Tibial artery (tissue), 4 donors: ENCODE measurements around the gene CDH4.

ENCODE experiments used
- DNase-seq, 2 donors: peaks; one replicate each; pipeline ENCODE4 v3.0.0-alpha.2; 2019
- H3K27ac ChIP-seq, 2 donors: fragments of 200-600 bp; sonication (generic) in 1 of 2; 1 replicate in 1 of 2; 2 replicates in 1 of 2; pipeline ENCODE4 v1.5.1; 2018 to 2019; ENCODE audit warnings: mild to moderate bottlenecking in 1 of 2
- H3K27me3 ChIP-seq, 2 donors: fragments of 200-600 bp; sonication (generic) in 1 of 2; one replicate each; pipeline versions ENCODE4 v1.5.1 to v1.6.0; 2016 to 2019
- H3K36me3 ChIP-seq, 3 donors: fragments of 200-600 bp; sonication (generic) in 2 of 3; one replicate each; pipeline ENCODE4 v1.5.1; 2016 to 2019; ENCODE audit warnings: mild to moderate bottlenecking in 2 of 3
- H3K4me1 ChIP-seq, 4 donors: fragments of 200-600 bp; sonication (generic) in 2 of 4; 1 replicate in 3 of 4; 2 replicates in 1 of 4; pipeline ENCODE4 v1.5.1; 2016 to 2019
- H3K4me3 ChIP-seq, 2 donors: fragments of 200-600 bp; sonication (generic) in 1 of 2; 1 replicate in 1 of 2; 2 replicates in 1 of 2; pipeline ENCODE4 v1.5.1; 2018 to 2019; ENCODE audit warnings: mild to moderate bottlenecking in 2 of 2
- H3K9me3 ChIP-seq, 3 donors: fragments of 200-600 bp; sonication (generic) in 1 of 3; one replicate each; pipeline ENCODE4 v1.5.1; 2016 to 2019
- intact Hi-C: fragments of 100-400 bp; cut with DNase I; formaldehyde crosslinking; loops from one replicate; pipeline ENCODE4 v1.15.0; 2023; ENCODE audit warnings: low total_unique reads
- TF ChIP-seq, protein P1 (sequence below), 2 experiments: fragments of 200-600 bp in 1 of 2; fragments of 450-650 bp in 1 of 2; IDR thresholded peaks; one replicate each; pipeline ENCODE4 v1.5.1; 2017 to 2019; ENCODE audit warnings: antibody characterized with exemption in 2 of 2, mild to moderate bottlenecking in 1 of 2, moderate library complexity in 1 of 2

The CDH4 gene

DNA sequence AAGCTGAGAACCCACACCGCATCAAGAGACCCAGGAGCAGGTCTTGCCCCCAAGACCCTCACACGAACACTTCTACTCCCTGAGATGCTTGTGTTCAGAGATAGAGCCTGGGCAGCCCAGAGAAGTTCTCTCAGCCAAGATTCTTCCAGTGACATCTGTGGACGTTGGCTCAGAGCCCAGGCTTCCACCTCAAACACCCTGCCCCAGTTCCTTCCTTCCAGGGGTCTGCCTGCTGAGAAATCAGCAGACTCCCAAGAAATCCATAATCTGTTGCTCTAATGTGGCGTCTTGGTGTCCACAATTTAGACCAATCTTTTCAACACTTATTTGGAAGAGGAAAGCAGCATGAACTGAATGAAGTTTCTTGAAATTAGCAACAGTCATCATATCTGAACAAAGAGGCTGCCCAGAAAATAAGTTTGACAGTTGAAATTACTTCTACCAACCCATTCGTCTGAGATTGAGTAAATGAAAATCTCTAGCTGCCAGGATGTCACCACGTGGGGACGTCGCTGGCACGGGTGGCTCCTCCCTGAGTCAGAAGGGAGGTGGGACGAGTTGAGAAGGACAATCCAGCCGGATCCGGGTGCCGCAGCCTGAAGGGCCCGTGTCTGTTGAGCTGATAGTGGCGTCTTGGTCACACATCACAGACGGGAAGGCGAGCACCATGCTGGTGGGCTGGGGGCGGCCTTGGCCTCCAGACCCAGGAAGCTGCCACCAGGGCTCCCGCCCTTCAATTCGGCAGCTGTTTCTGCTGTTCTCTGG, 412.7 kb downstream of the CDH4 start:
- no peaks in the 10 kb centered on the region for H3K4me1 ChIP-seq

DNA sequence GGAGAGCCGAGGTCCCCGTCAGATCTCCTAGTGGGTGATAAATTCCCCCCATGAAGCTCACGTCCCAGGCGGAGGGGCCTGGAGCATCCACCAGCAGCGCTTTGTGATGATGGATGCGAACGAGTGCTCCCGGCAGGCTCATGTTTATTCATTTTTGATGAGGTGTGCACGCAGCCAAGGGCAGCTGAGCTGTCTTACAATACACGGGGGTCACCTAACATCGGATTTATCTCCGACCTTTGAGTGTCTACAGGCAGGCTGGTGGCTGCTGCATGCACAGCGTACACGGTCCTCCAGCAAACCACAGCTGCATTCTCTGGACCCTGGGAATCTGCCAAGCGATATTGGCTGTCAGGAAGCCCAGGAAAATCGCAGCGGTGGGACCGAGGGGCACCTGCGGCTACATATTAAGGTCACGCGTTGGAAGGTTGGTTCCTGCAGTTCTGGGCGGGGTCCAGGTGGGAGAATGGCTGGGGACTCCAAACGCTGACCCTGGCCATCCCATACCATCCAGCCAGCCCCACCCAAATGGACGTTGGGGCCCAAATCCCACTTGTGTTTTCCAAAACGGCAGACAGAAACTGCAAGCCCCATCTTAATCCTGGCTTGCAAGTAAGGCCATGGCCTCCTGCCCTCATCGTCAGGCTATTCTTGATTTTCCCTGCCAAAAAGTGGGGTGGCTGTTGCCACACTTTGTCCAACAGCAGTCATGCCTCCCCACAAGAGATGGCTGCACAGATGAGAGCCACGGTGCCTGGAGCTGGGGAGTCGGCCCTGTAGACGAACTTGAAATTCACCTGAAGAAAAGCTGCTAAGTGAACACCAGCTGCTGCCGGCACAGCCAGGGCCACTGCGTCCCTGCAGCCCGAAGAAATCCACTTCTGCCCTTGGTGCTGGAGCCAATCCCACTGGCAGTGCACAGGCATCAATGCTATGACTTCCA, 413.7 kb downstream of the CDH4 start:
- Histone ChIP-seq H3K36me3 (no peaks in the 10 kb centered on the region), H3K4me1 (no peaks in the 10 kb centered on the region), H3K27ac (no peak overlapping the region), H3K9me3 (no peaks in the 10 kb centered on the region), H3K27me3 (peaks cover 0 to 21% of the 10 kb centered on the region in 2 donors), H3K4me3 (no peak overlapping the region)
- no peak for DNase-seq
- intact Hi-C loops = no loop called here
- TF ChIP-seq, protein P1, sequence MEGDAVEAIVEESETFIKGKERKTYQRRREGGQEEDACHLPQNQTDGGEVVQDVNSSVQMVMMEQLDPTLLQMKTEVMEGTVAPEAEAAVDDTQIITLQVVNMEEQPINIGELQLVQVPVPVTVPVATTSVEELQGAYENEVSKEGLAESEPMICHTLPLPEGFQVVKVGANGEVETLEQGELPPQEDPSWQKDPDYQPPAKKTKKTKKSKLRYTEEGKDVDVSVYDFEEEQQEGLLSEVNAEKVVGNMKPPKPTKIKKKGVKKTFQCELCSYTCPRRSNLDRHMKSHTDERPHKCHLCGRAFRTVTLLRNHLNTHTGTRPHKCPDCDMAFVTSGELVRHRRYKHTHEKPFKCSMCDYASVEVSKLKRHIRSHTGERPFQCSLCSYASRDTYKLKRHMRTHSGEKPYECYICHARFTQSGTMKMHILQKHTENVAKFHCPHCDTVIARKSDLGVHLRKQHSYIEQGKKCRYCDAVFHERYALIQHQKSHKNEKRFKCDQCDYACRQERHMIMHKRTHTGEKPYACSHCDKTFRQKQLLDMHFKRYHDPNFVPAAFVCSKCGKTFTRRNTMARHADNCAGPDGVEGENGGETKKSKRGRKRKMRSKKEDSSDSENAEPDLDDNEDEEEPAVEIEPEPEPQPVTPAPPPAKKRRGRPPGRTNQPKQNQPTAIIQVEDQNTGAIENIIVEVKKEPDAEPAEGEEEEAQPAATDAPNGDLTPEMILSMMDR (IDR thresholded peaks at IDR 0.05) = no peak

More for the DNA sequence above, 412.7 kb downstream of the CDH4 start:
- TF ChIP-seq, protein P1 (IDR thresholded peaks at IDR 0.05) = no peak
- no peak overlapping the region for H3K4me3 ChIP-seq
- H3K27ac ChIP-seq = no peak overlapping the region
- DNase-seq = no peak
- H3K27me3 ChIP-seq = peaks cover 0 to 21% of the 10 kb centered on the region in 2 donors
- H3K36me3 ChIP-seq = no peaks in the 10 kb centered on the region
- intact Hi-C loops = no loop called here
- no peaks in the 10 kb centered on the region for H3K9me3 ChIP-seq

DNA sequence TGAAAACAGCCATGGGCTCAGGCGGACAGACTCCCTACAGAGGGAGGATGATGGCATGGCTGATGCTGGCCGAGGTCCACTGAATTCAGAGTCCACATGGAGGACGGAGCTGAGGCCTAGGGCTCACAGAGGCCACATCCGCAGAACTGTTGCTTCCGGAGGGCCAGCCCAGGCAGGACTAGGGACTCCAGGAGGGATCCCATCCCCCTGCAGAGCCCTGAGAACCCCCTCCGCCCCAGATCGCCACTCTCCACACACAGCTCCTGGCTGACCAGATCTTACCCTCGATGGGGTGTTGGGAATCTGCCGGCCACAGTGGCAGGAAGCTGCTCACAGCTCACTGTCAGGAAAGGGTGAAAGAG, 414.4 kb downstream of the CDH4 start:
- no peaks in the 10 kb centered on the region for H3K9me3 ChIP-seq
- H3K4me1 ChIP-seq = no peaks in the 10 kb centered on the region
- H3K36me3 ChIP-seq = no peaks in the 10 kb centered on the region
- TF ChIP-seq, protein P1 (IDR thresholded peaks at IDR 0.05) = no peak
- H3K27me3 ChIP-seq = peaks cover 0 to 21% of the 10 kb centered on the region in 2 donors
- DNase-seq = no peak
- intact Hi-C loops = no loop called here
- H3K4me3 ChIP-seq = no peak overlapping the region
- no peak overlapping the region for H3K27ac ChIP-seq

DNA sequence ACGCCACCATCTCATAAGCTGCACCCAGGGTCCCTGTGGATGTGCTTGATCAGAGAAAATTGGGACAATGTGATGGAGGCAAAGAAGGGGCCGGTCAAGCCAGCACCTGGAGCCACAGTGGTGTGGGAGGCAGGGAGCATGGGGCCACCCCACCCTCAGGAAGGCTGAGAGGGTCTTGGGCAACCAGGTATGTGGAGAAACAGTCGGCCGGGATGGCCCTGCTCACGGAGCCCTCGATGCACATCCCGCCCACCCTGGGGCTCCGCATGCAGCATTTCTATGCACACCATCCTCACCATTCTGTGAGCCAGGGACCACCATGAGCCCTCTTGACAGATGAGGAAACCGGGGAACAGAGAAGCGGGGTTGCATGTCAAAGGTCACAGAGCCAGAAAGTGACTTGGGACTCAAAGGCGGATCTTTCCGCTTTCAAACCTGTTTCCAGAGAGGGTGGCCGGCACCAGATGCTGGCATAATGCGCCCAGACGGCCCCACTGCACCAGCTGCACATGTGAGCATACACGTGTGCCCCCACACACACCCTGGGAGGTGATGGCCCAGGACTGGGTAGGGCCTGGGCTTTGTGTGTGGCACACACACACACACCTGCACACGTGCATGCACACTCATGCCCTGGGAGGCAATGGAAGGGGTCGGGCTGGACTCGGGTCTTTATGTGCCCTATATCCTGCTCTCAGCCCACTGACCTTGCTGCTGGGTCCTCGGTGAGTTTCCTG, 415.2 kb downstream of the CDH4 start:
- Histone ChIP-seq H3K9me3 (no peaks in the 10 kb centered on the region), H3K27ac (no peak overlapping the region), H3K36me3 (no peaks in the 10 kb centered on the region), H3K27me3 (peaks cover 0 to 21% of the 10 kb centered on the region in 2 donors), H3K4me3 (no peak overlapping the region), H3K4me1 (no peaks in the 10 kb centered on the region)
- TF ChIP-seq, protein P1 (IDR thresholded peaks at IDR 0.05) = no peak
- intact Hi-C loops = no loop called here
- no peak for DNase-seq

DNA sequence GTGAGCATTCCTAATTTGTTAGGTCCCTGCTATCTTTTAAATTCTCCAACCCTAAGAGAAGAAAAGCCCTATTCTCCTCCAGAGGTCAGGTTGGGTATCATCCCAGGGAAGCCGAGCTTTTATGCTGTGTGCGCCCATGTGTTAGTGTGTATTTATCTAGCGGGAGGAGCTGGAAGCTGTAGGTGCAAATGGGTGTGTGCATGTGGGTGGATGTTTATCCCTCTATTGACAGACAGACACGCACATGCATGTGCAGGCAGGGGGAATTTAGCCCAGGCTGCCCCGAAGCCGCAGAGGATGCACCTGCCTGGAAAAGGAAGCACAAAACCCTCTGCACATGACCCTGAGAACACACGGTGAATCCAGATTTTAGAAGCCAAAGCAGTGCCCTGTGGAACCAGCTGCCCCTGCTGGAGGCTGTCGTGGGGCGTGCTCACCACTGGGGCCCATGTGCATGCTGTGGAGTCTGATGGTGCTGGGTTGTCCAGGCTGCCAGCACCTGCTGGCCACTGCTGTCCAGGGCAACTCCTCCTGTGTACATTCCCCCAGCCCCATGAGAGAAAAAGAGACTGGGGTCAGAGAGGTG, 416.1 kb downstream of the CDH4 start:
- no peaks in the 10 kb centered on the region for H3K9me3 ChIP-seq
- no peaks in the 10 kb centered on the region for H3K36me3 ChIP-seq
- no peak overlapping the region for H3K27ac ChIP-seq
- intact Hi-C loops = no loop called here
- DNase-seq = no peak
- no peaks in the 10 kb centered on the region for H3K4me1 ChIP-seq
- H3K27me3 ChIP-seq = peaks cover 0 to 16% of the 10 kb centered on the region in 2 donors
- TF ChIP-seq, protein P1 (IDR thresholded peaks at IDR 0.05) = no peak
- H3K4me3 ChIP-seq = no peak overlapping the region
